T-helper 2 cell (primary cell): Measurements from ENCODE around the gene SRRM2.

Experiments used
- DNase-seq, 5 experiments: peaks; one replicate each; pipeline versions ENCODE4 v3.0.0 to v3.0.0-alpha.2; 2012 to 2022
- total RNA-seq, 2 donors: gene quantifications; one replicate each; lab custom pipeline; 2026; lab: John Stamatoyannopoulos, UW

The SRRM2 gene
- total RNA-seq: 582 to 1,070 reads per million in 2 donors

DNA sequence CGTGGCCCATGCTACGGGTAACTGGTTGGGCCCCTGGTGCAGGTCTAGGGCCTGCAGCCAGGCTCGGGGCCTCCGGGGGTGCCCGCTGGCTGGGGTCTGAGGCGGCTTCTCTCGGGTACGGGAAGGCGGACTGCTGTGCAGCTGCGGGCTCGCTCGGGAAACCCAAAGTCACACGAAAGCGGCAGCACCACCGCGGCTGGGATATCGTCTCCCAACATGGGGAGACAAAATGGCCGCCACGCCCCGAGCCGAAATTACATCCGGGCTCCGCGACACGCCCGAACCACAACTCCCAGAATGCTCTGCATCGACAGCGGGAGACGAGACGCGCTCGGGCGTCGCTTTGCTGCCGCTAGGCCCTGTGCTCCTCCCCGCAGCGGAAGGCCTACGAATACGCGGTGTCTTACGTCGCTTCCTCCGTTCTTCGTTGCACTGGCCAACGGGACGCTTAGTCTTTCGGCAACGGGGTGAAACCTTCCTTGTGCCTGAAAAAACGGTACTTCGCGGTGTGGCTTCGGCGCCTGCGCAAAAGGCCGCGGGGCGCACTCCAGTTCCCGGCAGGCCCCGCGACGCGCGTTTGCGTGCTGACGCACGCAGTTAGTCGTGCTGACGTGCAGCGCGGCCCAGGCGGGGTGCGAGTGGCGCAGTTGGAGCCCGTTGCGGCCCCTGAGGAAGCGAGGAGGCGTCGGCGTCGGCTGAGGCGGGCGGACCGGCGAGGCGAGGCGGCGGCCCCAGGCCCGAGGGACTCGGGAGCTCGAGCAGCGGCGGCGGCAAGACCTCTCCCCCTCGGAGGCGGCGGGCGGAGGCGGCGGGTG is at the start of gene SRRM2:
SRRM2 (plus strand) TSS at position 604 of the 815 bp plus-strand sequence. CDS start 3,727 bp downstream, outside the sequence.
- DNase-seq: peak; percentile 82 to 99 (median 92)

- DNase-seq: no peak
Observed at GRCh38 chr16:2702871-2703745, 49.3 kb upstream of the SRRM2 start.

DNA sequence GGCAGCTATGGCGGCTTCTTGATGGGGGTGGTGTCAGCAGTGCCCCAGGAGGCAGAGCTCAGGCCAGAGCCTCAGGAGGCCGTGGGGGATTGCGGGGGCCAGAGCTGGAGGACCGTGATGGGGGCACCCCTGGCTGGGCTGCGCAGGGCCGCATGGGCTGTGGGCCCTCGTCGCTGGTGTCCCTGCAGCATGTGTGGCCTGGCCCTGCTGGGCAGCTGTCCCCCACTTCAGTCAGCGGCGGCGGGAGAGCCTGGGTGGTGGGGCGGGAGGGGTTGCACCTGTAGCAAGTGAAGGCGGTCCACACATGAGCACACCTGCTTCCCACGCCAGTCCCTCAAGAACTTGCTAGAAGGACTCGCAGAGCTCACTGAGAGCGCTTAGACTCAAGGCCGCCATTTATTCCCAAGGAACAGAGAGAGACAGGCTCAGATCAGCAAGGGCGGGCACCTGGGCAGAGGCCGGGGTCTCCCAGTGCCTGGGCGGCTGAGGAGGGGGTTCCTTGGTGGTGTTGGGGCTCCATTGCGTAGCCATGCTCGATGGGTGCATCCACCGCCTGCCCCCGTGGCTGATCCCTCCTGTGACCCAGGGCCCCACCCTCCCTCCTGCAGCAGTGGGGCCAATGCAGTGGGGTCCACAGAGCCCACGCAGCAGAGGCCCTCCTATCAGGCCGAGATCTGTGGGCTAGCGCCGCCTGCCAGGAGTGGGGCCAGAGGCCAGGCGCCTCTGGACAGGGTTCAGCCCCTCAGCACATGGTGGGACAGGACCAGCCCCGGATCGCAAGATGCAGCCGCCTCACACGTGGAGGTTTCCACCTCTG is 48.1 kb upstream of the SRRM2 start:
- no peak for DNase-seq

DNA sequence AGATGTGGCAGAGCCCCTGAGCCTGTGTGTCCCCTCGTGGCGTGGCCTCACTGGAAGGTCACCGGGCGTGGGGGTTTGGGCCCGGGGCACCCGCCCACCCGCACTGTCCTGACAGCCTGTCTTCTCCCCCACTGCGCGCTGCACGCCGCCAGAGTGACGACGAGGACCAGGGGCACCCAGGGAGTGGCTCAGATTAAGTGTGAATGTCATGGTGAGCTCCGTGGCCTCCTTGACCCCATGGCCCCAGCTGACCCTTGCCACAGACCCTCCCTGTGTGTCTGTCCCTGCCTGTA is 47.5 kb upstream of the SRRM2 start:
- no peak for DNase-seq

GRCh38 chr16:2705351-2705750 is 47.1 kb upstream of the SRRM2 start:
- no peak for DNase-seq

DNA sequence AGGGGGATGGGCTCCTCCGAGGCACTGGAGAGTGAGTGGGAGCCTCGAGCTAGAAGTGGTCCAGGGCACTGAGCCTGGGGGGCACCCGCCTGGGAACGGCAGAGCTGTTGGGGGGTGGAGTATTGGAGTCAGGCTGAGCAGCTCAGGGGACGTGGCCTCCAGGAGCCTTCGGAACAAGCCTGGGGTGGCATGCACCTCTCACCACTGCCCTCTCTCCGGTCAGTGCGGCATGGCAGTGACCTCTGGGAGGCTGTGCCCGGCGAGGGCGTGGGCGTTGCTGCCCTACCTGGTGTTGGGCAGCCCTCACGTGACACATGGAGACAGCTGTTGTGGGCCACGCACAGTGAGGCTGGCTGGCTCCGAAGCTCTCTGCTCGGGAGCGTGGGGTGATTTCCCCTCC is 46.4 kb upstream of the SRRM2 start:
- DNase-seq: no peak

GRCh38 chr16:2706611-2707311 is 45.7 kb upstream of the SRRM2 start:
- DNase-seq: no peak

DNA sequence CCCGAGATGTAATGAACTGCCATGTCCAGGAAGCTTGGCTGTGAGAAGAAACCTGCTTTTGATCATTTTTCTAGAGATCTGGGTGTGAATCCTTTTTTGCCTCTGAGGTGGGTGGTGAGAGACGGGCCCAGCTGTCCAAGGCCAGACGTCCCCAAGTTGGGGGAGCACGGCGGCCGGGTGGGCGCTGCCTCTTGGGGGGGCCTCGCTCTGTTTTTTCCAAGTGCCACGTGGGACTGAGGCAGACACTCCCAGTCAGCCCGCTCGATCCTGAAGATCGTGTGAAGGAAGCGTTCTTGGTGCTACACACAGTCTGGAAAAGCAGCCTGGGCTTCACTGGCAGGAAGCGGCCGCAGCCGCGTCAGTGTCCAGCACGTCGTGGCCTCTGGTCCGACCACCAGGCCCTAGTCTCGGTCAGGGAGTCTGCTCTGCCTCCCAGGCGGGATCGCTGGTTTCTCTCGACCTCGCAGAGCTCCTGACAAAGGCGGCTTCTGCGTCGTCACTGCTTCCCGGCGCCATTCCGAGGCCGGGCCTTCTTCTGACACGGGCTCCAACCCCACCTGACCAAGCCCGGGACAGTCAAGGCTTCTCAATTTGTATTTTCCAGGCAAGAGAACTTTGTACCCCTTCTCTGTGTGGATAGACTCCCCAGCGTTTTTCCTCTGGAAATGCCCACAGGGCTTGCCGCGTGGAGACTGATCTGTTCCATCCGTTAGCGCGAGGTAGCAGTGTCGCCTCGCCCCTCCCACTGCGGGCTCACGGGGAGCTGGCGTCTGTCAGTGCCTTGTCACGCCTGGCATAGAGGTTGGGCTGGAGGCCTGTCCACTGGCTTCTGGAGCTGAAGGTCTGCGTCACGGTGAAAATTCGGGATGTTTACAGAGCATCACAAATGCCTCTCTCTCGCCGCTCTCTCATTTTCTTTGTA is 44.8 kb upstream of the SRRM2 start:
- DNase-seq: no peak

- DNase-seq: no peak
Observed at GRCh38 chr16:2708290-2708639, 44.2 kb upstream of the SRRM2 start.

GRCh38 chr16:2708955-2709587 is 43.4 kb upstream of the SRRM2 start:
- no peak for DNase-seq

- no peak for DNase-seq
Observed at GRCh38 chr16:2709588-2709984, 42.9 kb upstream of the SRRM2 start.

GRCh38 chr16:2710021-2710710 is 42.3 kb upstream of the SRRM2 start:
- no peak for DNase-seq

DNA sequence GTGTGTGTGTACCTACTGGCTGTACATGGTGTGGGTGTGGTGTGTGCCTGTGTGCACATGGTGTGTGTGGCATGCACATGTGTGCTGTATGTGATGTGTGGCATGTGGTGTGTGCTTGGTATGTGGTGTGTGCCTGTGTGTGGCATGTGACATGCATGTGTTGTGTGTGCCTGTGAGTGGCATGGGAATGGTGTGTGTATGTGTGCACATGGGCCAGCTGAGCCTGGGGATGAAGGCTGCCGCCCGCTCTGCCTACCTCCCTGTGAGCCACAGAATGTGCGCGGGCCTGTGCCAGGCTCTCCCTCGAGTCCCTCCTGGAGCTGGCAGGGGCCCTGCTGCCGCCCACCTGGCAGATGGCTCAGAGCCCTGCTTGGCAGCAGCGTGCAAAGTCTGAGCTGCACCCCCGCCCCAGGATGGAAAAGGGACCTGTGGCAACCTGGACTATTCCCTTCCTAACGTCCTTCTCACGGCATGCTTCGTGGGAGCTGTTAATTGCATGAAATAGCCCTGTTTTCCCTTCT is 41.7 kb upstream of the SRRM2 start:
- DNase-seq: no peak

DNA sequence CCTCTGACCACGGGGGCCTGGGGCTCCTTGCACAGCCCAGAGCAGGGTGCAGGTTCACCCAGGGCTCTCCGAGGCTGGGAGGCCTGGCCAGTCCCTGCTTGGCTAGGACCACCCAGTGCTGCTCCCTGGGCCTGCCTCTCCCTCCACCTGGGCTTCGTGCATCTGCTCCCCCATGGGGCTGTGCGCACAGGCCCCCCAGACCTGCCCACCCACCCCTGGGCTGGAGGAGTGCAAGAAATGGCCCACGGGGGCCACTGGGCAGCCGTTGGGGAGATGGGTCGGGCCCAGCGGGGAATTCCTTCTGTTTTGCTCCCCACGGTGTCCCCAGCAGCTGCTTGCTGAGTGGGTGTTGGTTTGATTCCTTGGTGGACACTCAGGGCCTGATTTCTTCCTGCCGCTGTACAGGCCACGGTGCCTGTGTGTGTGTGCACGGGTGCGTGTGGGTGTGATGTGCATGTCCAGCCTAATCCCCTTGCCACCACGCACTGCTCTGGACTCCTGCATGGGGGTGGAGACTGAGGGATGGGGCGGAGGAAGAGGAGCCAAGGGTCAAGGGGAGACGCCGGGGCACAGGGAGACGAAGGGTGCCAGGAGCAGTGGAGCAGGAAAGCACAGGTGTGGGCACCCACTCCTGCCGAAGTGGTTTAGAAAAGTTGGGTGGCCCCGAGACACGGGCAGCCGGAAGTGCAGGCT is 40.9 kb upstream of the SRRM2 start:
- DNase-seq: no peak

DNA sequence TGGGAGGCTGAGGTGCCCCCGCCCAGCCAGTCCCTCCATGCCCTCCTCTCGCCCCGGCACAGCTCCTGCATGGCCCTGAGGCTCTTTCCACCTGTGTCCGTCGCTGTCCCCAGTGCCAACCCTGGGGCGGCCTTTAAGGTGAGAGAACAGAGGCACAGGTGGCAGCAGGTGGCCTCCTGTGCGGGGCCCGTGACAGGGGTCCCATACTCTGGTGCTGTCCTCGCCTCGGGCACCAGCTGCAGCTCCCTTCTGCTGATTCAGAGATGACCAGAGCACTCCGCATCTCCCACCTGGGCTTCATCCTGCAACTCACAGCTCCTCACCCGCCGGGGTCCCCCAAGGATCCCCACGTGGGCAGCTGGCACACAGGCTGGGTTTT is 40.4 kb upstream of the SRRM2 start:
- DNase-seq: no peak

DNA sequence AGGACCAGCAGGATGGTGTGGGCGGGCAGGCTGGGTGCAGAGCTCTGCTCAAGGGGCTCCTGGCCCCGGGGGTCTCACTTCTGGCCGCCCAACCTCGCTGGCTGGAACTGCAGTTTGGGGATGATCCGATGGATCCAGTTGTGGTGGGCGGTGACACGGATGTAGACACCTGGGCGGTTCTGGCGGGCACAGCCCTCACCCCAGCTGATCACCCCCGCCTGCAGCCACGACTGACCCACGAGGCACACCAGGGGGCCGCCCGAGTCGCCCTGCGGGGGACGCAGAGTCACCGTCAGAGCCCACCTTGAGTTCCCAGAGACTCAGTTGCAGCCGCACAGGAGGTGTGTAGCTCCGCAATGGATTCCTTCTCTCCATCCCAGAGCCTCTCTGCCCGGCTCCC is 39.9 kb upstream of the SRRM2 start:
- DNase-seq: no peak

DNA sequence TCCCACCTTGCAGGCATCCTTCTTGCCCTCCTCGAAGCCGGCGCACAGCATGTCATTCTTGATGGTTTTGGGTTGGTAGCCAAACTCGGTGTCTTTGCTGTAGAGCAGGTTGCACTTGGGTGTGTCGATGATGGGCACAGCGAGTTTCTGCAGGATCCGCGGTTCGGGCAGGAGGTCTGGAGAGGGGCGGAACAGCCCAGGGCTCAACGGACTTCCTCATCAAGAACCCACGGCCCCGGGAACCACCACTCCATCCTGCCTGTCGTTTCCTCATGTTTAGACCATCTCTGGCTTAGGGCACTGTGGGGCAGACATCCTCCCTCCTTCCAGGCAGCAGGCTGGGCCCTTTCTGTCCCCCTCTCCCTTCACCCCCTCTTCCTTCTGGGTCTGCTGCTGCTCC is 38.9 kb upstream of the SRRM2 start:
- no peak for DNase-seq

DNA sequence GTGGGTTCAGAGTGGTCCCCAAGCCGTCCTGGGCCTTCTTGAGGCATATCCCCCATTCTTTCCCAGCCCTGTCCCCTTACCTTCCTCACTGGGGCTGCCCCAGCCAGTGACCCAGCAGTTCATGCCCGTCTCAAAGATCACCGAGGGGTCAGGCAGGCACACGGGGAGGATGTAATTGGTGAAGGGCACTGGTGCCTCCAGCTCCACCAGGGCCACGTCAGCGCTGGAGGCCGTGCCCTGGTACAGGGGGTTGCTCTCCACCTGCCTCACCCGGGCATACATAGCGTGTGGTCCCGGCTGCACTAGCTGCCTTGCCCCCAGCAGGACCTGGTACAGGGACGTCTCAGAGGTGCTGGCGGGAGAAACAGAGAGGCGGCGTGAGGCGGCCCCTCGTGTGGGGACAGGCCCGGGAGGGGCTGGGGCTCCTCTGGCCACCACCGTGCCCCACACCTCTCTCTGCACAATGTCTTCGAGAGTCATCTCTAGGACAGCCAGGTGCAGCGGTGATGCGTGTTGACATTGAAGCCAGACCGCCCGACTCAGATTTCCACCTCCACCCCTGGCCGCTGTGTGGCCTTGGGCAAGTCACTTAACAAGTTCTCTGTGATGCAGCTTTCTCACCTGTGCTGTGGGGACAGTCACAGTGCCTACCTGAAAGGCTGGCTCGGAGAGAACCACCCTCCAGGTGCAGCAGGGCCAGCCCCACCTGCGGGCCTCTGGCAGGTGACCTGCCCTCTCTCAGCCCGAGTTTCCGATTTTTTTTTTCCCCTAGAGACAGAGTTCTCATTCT is 38.3 kb upstream of the SRRM2 start:
- peak in 1 of 5 experiments; percentile 7 for DNase-seq

- peak in 1 of 5 experiments; percentile 3 for DNase-seq
Observed at GRCh38 chr16:2715064-2715463, 37.4 kb upstream of the SRRM2 start.
